Liver (tissue), 9 donors: Measurements from ENCODE around the gene DLGAP4. TPM values are rescaled to one million over a fixed set of nuclear protein-coding genes. Genes with fewer than 3 reads are reported as not detected.

Source experiments
- DNase-seq: peaks from one replicate; pipeline ENCODE4 v3.0.0-alpha.2; 2017; ENCODE audit warnings: low spot score
- H3K27ac ChIP-seq, 2 donors: one replicate each; pipeline ENCODE4 v1.7.0; 2013; ENCODE audit warnings: inconsistent platforms in 2 of 2, low read length in 2 of 2, control low read depth in 1 of 2, low read depth in 1 of 2, mild to moderate bottlenecking in 1 of 2
- H3K27me3 ChIP-seq, 4 donors: one replicate each; pipeline versions ENCODE4 v1.6.1 to v1.7.0; 2013; ENCODE audit warnings: low read length in 3 of 4, inconsistent platforms in 1 of 4, mild to moderate bottlenecking in 1 of 4, moderate library complexity in 1 of 4; ENCODE audit not compliant: control insufficient read depth in 4 of 4, insufficient read depth in 4 of 4
- H3K36me3 ChIP-seq, 4 donors: one replicate each; pipeline versions ENCODE4 v1.6.1 to v1.7.0; 2013; ENCODE audit warnings: low read length in 3 of 4, mild to moderate bottlenecking in 3 of 4, low read depth in 1 of 4, moderate library complexity in 1 of 4; ENCODE audit not compliant: control insufficient read depth in 4 of 4, insufficient read depth in 3 of 4
- H3K4me1 ChIP-seq, 4 donors: one replicate each; pipeline versions ENCODE4 v1.6.1 to v1.7.0; 2013; ENCODE audit warnings: low read length in 3 of 4, mild to moderate bottlenecking in 3 of 4, moderate library complexity in 1 of 4; ENCODE audit not compliant: control insufficient read depth in 4 of 4, insufficient read depth in 4 of 4
- H3K4me3 ChIP-seq, 3 donors: one replicate each; pipeline versions ENCODE4 v1.6.1 to v1.7.0; 2013; ENCODE audit warnings: low read length in 3 of 3, control low read depth in 1 of 3, low read depth in 1 of 3, mild to moderate bottlenecking in 1 of 3
- H3K9ac ChIP-seq, 2 donors: one replicate each; pipeline ENCODE4 v1.7.0; 2013; ENCODE audit warnings: low read length in 2 of 2, mild to moderate bottlenecking in 2 of 2, moderate library complexity in 2 of 2, control low read depth in 1 of 2, low read depth in 1 of 2
- H3K9me3 ChIP-seq, 4 donors: one replicate each; pipeline versions ENCODE4 v1.6.1 to v1.7.0; 2013; ENCODE audit warnings: low read length in 3 of 4; ENCODE audit not compliant: control insufficient read depth in 4 of 4
- ATF3 ChIP-seq: IDR thresholded peaks from 2 replicates; pipeline ENCODE4 v1.6.1; 2016; ENCODE audit warnings: antibody characterized with exemption
- CTCF ChIP-seq: fragments of 150-350 bp; IDR thresholded peaks from 2 replicates; pipeline ENCODE4 v1.5.1; 2017; ENCODE audit warnings: improper control_type of control experiment, low read depth, low read length; ENCODE audit not compliant: missing input control
- EGR1 ChIP-seq, 2 donors: IDR thresholded peaks; 2 replicates each; pipeline ENCODE4 v1.6.1; 2016 to 2018; ENCODE audit warnings: antibody characterized with exemption in 2 of 2, low read depth in 2 of 2
- FOXA1 ChIP-seq: IDR thresholded peaks from 2 replicates; pipeline ENCODE4 v1.6.1; 2016; ENCODE audit warnings: antibody characterized with exemption
- FOXA2 ChIP-seq: IDR thresholded peaks from 2 replicates; pipeline ENCODE4 v1.6.1; 2016; ENCODE audit warnings: antibody characterized with exemption
- JUND ChIP-seq, 2 donors: IDR thresholded peaks; 2 replicates each; pipeline ENCODE4 v1.6.1; 2016; ENCODE audit warnings: antibody characterized with exemption in 2 of 2
- NR2F2 ChIP-seq: IDR thresholded peaks from 2 replicates; pipeline ENCODE4 v1.6.1; 2016; ENCODE audit warnings: antibody characterized with exemption
- REST ChIP-seq: IDR thresholded peaks from 2 replicates; pipeline ENCODE4 v1.6.1; 2016; ENCODE audit warnings: antibody characterized with exemption, mild to moderate bottlenecking
- RXRA ChIP-seq, 2 donors: IDR thresholded peaks; 2 replicates each; pipeline ENCODE4 v1.6.1; 2017 to 2018; ENCODE audit warnings: antibody characterized with exemption in 2 of 2, mild to moderate bottlenecking in 1 of 2
- SP1 ChIP-seq: IDR thresholded peaks from 2 replicates; pipeline ENCODE4 v1.6.1; 2018; ENCODE audit warnings: antibody characterized with exemption, mild to moderate bottlenecking
- TAF1 ChIP-seq: conservative IDR thresholded peaks from 2 replicates; pipeline ENCODE4 v1.6.1; 2016; ENCODE audit warnings: antibody characterized with exemption, mild to moderate bottlenecking
- WGBS: extraction: QIAGEN DNeasy Blood & Tissue Kit; methylation state at CpG from one replicate; pipeline ENCODE4 v1.1.7; 2013; 5-methylcytosine and 5-hydroxymethylcytosine counted together
- polyA plus RNA-seq, 2 donors: library from polyadenylated mRNA; stranded (reverse) in 1 of 2; unstranded in 1 of 2; fragments of 200-250 nt in 1 of 2; fragments of >200 nt in 1 of 2; fragmentation: Nextera tagmentation in 1 of 2; extraction: Ambion mirVana in 1 of 2; gene quantifications; one replicate each; pipeline versions ENCODE4 v1.2.1 to v1.2.3, GENCODE V29; 2013 to 2015
- total RNA-seq, 2 donors: library from RNA; depleted of rRNA; stranded (reverse); fragments of >200 nt; gene quantifications; one replicate each; pipeline ENCODE4 v1.2.3, GENCODE V29; 2014
- donor health status: healthy.
- donor health status: healthy.
- donor health status: healthy.
- donor health status: healthy.
- donor health status: healthy.

The DLGAP4 gene
- total and polyA plus RNA-seq, 4 donors, result 2.9 to 18.7 (median 11.2) TPM

GRCh38 chr20:36281785-36282380 is 24.3 kb upstream of the DLGAP4 start:
- no peak for DNase-seq
- Histone ChIP-seq H3K27ac (no peak overlapping the region), H3K36me3 (no peaks in the 10 kb centered on the region), H3K4me1 (no peaks in the 10 kb centered on the region), H3K4me3 (no peak overlapping the region), H3K27me3 (peaks cover 0 to 10% (median 0%) of the 10 kb centered on the region in 4 donors), H3K9me3 (peaks cover 0 to 2% (median under 1%) of the 10 kb centered on the region in 4 donors), H3K9ac (no peak overlapping the region)
- WGBS, result 85% methylated on average over 10 of the region's 10 CpGs
- TF ChIP-seq CTCF (no peak), TAF1 (no peak), ATF3 (no peak), FOXA2 (no peak), JUND (IDR thresholded peaks at IDR 0.05) (no peak), RXRA (IDR thresholded peaks at IDR 0.05) (no peak), SP1 (no peak), REST (no peak), EGR1 (IDR thresholded peaks at IDR 0.05; ENCODE audit: low read depth in 2 of 2) (no peak), FOXA1 (no peak), NR2F2 (no peak)

- WGBS, result 86% methylated on average over 5 of the region's 5 CpGs
- no peak for TF ChIP-seq TAF1
Measured at GRCh38 chr20:36284751-36285150, 21.4 kb upstream of the DLGAP4 start.

GRCh38 chr20:36285746-36286447 is 20.2 kb upstream of the DLGAP4 start:
- Histone ChIP-seq H3K27ac (no peak overlapping the region), H3K36me3 (no peaks in the 10 kb centered on the region), H3K4me3 (no peak overlapping the region), H3K4me1 (no peaks in the 10 kb centered on the region), H3K27me3 (peaks cover 0 to 8% (median 2%) of the 10 kb centered on the region in 4 donors), H3K9ac (no peak overlapping the region), H3K9me3 (peaks cover 0 to 3% (median under 1%) of the 10 kb centered on the region in 4 donors)
- WGBS, result 77% methylated on average over 11 of the region's 11 CpGs
- no peak for DNase-seq
- no peak for TF ChIP-seq RXRA (IDR thresholded peaks at IDR 0.05)
- TF ChIP-seq JUND (IDR thresholded peaks at IDR 0.05), result no peak
- no peak for TF ChIP-seq NR2F2

More at GRCh38 chr20:36284751-36285150, 21.4 kb upstream of the DLGAP4 start:
- no peak for DNase-seq
- peaks cover 0 to 8% (median 2%) of the 10 kb centered on the region in 4 donors for H3K27me3 ChIP-seq
- H3K9me3 ChIP-seq, result peaks cover 0 to 3% (median 2%) of the 10 kb centered on the region in 4 donors
- H3K9ac ChIP-seq, result no peak overlapping the region
- no peaks in the 10 kb centered on the region for H3K4me1 ChIP-seq
- no peak overlapping the region for H3K4me3 ChIP-seq
- H3K36me3 ChIP-seq, result no peaks in the 10 kb centered on the region
- no peak overlapping the region for H3K27ac ChIP-seq
